Effector CD8-positive, alpha-beta T cell (primary cell): ENCODE measurements around the gene GREB1.

Experiments
- DNase-seq: peaks from one replicate; lab custom pipeline; 2025; lab: John Stamatoyannopoulos, UW

The GREB1 gene

DNA sequence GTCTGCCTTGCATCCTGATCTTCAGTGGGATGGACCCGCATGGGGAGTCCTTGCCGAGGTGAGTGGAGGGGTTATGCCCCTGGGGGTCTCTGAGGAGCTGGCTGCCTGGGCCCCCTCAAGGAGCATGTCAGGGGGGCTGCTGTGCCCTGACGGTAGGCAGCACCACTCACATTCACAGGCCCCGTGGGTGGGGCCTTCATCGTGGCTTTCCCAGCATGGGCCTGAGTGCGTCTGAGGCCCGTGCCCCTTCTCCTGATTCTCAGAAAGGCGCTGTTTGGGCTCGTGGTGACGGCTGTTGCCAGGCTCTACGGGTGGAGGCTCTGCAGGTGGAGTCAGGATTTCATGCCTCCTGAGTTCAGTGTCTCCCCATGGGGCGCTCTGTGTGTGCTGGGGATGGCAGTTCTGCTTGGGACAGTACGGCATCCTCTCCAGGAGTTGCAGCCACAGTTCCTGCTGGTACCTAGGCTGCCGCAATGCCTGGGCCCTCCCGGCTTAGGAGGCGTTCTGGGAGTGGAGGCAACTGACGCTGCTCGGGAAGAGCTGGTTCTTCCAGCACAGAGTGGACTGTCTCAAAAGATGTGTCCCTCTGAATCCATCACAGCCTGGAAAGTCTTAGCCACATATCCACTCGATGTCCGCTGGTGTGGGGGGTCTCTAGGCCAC lies 78.8 kb downstream of the GREB1 start:
- no peak for DNase-seq

DNA sequence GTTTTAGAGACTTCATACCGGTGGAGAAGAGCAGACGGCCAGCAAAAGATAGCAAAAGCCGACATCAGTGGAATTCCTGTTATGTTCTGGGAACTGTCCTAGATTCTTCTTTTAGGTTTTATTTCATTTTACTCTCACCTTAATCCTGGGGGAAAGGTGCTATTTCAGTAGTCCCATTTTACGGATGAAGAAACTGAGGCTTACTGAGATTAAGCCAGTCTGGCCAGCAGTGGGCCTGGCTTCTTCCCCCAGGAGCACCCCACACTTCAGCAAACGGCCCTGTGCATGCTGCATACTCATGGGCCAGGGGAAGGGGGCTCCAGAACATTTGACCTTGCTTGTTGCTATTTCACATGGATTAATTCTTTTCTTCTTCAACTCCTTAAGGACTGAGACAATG lies 79.5 kb downstream of the GREB1 start:
- no peak for DNase-seq

DNA sequence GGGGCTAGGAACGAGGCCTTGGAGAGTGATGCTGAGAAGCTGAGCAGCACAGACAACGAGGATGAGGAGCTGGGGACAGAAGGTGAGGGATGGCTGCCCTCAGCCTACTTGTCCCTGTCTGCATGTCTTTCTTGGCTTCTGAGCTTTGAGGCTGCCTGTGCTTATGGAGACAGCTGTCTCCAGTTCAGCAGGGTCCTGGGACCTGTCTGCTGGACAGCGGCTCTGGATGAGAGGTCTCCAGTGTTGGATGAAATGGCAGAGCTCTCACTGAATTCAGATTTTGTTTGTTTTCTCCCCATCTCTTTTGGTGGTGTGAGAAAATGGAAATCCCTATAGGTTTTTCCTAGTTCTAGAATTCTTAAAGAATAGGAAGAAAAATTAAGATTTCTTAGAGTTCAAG lies 81.4 kb downstream of the GREB1 start:
- DNase-seq: no peak

- no peak for DNase-seq
Observed at GRCh38 chr2:11616097-11616687, 82.3 kb downstream of the GREB1 start.

DNA sequence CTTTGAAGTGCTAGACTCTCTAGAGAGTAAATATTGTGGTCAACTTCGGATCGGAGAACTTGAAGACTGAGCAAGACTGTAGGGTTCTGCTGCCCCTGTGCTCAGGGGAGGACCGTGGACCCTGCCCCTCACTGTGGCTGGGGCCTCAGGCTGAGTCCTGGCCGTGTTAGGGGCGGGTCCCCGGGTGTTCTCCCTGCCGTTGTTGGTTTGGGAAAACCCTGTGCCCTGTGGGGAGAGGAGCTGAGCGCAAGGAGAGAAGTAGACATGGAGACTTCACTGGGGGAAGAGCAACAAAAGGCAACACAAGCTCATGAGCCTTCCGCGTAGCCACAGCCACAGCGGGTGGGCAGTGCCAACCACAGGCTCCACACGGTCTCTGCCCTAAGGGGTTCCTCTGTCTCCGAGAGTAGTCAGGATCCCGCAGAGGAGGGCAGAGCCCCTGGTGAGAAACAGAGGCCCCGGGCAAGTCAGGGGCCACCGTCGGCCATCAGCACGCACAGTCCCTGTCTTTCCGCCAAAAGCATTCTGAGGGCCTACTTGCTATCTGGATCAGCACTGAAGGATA lies 83.1 kb downstream of the GREB1 start:
- no peak for DNase-seq

DNA sequence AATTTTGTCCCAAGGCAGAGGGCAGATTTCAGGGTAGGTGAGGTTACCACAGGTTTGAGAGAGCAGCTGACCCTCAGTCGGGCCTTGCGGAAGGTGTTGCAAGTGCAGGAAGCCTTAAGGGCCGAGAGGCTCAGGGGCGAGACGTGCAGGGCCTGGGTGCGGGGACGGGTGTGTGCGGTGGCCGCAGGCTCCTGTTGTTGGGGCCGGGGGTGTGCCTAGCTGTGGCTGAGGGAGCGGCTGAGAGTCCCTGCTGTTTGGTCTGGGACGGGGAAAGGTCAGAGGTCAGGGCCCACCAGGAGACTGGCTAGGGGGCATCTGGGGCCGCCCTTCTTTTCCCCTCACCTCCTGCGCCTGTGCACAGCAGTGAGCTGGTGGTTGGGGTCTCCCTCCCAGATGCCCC lies 83.7 kb downstream of the GREB1 start:
- DNase-seq: no peak

DNA sequence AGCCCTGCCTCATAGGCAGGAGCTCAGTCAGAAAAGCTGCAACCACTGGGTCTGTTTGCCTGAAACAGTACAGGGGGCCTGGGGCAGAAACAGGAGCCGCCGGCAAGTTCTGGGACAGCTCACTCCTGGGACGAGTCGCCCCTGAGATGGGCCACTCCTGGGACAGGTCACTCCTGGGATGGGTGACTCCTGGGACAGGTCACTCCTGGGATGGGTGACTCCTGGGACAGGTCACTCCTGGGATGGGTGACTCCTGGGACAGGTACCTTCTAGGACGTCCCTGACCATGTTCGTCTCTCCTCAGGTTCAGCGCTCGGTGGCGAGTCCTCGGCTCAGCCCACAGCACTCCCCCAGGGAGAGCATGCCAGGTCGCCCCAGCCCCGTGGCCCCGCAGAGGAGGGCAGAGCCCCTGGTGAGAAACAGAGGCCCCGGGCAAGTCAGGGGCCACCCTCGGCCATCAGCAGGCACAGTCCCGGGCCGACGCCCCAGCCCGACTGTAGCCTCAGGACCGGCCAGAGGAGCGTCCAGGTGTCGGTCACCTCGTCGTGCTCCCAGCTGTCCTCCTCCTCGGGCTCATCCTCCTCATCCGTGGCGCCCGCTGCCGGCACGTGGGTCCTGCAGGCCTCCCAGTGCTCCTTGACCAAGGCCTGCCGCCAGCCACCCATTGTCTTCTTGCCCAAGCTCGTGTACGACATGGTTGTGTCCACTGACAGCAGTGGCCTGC lies 84.3 kb downstream of the GREB1 start:
- no peak for DNase-seq

- DNase-seq: no peak
Observed at GRCh38 chr2:11618708-11619062, 84.8 kb downstream of the GREB1 start.

DNA sequence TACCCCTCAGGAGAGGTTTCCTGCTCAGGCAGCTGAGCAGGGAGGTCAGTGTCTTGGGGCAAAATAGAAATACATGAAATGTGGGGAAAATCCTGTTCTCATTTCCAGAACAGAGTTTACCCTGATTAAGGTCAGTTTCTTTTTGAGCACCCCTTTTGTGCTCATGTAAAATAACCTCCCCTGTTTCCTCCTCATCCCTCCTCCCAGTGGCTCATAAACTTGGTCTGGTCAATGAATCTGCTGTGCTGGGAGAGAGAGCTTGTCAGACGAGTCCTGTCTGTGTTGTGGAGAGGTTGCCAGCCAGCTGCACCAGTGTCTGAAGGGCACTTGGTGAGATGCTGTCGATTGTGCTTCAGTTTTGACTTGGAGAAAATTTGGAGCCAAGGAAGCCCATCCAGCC lies 87.6 kb downstream of the GREB1 start:
- no peak for DNase-seq

- no peak for DNase-seq
Observed at GRCh38 chr2:11622611-11623010, 88.8 kb downstream of the GREB1 start.

DNA sequence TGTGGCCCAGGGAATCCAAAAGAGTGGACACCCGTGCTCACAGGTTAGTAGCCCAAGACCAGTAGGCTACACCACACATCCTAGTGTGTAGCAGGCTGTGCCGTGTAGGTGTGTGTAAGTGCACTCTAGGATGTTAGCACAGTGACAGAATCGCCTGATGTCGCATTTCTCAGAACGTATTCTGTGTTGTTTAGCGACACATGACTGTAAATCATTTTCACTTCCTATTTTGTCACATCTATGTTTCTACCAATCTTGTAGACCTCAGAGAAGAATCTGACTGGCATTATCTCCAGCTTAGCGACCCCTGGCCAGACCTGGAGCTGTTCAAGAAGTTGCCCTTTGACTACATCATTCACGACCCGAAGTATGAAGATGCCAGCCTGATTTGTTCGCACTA lies 91.0 kb downstream of the GREB1 start:
- no peak for DNase-seq

- no peak for DNase-seq
Observed at GRCh38 chr2:11625671-11626070, 91.8 kb downstream of the GREB1 start.

DNA sequence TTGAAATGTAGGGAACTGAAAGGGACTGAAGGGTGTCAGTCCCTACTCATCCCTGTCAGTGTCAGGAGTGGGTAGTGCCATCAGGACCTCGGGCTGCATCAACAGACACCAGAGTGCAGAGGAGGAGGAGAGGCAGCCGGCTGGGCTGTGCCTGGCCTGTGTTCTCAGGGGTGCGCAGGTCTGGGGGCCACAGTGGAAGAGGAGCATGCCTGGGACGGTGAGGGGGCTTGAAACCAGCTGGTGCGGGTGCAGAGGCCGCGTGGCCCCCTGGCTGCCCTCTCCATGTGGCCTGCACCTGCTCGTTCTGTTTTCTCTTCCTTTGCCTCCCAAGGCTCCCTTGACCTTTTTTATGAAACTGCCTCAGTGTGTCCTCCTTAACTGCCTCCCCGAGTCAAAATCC lies 94.8 kb downstream of the GREB1 start:
- no peak for DNase-seq

DNA sequence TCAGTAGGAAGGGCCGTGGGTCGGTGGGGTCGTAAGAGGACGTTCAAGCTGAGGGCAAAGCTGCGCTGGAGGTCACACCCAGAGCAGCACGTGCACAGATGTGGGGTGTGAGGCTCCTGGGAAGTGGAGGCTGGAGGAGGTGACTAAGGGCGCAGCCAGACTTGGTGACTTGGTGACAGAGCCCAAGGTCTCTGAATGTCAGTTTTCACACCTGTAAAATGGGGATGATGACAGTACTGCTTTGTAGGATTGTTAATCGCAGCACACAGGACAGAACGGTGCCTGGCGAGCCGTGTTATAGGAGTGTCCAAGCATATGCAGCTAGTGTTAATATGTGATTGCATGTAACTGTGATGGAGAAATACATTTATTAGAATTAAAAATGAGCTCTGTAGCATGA lies 95.4 kb downstream of the GREB1 start:
- DNase-seq: no peak

DNA sequence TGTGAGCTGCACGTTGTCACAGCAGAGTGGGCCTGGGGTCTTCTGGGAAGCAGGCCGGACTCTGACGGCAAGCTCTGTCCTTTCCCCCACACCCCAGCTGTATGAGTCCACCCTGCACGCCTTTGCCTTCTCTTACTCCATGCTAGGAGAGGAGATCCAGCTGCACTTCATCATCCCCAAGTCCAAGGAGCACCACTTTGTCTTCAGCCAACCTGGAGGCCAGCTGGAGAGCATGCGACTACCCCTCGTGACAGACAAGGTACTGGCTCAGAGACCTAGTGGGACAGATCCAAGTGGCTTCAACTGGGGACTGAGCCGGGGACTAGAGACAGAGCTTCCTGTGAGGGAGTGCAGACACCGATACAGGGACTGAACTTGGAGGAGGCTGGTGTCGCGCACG lies 96.0 kb downstream of the GREB1 start:
- no peak for DNase-seq

DNA sequence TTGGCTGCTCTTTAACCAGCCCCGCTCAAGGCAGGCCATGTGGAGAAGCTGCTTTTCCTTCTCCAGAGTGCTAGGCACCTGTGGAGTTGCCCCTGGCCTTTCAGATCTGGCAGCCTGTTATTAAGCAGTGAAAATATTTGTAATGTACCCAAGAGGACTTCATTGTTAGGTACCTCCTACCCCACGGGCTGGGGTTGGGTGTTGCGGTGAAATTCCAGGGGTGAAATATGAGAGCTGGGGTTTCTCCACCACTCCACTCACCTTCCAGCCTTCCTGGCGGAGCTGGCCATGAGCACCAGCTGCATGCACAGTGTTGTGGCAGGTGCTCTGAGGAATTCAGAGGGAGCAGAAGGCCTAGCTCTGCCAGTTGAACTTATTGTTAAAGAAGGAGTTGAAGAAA lies 97.0 kb downstream of the GREB1 start:
- DNase-seq: no peak

- no peak for DNase-seq
Observed at GRCh38 chr2:11631462-11631861, 97.6 kb downstream of the GREB1 start.

DNA sequence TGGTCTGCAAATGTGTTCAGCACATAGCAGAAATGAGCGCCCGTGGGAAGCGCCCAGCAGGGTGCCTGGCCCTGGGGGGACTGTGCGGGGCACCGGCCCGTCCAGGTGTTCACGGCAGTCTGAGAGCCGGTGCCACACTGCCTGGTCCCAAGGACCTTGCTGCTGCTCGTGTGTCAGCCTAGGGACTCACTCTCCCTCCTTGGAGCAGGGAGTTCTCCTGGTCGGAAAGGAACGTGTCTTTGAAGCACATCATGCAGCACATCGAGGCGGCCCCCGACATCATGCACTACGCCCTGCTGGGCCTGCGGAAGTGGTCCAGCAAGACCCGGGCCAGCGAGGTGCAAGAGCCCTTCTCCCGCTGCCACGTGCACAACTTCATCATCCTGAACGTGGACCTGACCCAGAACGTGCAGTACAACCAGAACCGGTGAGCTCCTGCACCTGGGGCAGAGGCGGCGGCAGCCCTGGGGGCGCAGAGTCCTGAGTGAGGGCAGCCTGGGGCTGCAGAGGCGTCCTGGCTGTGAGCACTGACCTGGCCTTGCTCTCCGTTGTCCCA lies 100.2 kb downstream of the GREB1 start:
- no peak for DNase-seq

DNA sequence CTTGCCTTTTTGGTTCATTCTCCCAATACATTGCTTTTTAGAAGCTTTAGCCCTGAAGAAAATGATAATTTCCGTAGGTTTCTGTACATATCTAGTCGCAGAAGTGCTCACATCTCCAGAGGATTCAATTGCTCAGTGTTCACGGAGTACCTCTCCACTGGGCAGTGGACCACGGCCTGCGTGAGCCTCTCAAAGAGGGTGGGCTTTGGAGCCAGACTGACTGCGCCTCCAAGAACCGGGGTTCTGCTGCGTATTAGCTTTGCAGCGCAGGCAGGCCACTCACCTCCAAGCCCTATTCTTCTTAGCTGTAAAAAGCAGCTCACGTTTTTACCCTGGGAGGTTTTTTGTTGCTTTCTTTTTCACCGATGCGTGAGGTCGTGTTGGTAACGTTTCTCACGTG lies 100.7 kb downstream of the GREB1 start:
- no peak for DNase-seq

DNA sequence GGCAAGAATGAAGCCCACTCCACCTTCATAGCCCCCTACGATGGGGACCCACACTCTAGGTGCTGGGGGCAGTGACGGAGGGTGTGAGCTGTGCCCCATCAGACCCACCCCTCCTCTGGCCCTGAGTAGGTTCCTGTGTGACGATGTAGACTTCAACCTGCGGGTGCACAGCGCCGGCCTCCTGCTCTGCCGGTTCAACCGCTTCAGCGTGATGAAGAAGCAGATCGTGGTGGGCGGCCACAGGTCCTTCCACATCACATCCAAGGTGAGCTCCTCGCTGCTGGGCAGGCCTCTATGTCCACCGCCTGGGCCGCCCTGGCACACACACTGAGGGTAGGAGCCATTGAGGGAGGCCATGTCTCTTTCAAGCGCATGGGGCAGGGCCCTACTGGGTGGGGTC lies 101.3 kb downstream of the GREB1 start:
- DNase-seq: no peak

GRCh38 chr2:11636593-11637295 lies 102.9 kb downstream of the GREB1 start:
- DNase-seq: no peak

GRCh38 chr2:11637546-11637945 lies 103.7 kb downstream of the GREB1 start:
- DNase-seq: no peak
